ENCODE measurements around the gene CDIPT. TPM values are rescaled to one million over a fixed set of nuclear protein-coding genes. Genes with fewer than 3 reads are reported as not detected.
A peak's percentile ranks its signal among the peaks of the same experiment; 100 is the strongest.

CDIPT gene
- total and polyA plus RNA-seq, 2 of the 13 experiments (the other 11 are each of a cell fraction or from before 2014, with no cell fraction given): 54.9 to 97.5 TPM

- ChIA-PET POLR2A (interaction anchor here (1.7 kb wide), 2 partner anchors 25 to 49 kb away, joined by 7 to 20 read pairs; partner anchors contain the start of genes CDIPT and KIF22), CTCF (ENCODE audit: low intra/inter-chr PET ratio, low total read pairs) (no interaction called here)
- peaks cover 8% of the 10 kb centered on the region; the same call in 1 of the 2 replicates for H4K20me1 ChIP-seq (ENCODE audit: insufficient read depth, low read length)
- TF ChIP-seq ZSCAN22 (CRISPR knock-in tag; IDR thresholded peaks at IDR 0.05) (no peak), PAXIP1 (CRISPR knock-in tag; conservative IDR thresholded peaks at IDR 0.05) (no peak), ZBTB7B (CRISPR knock-in tag; IDR thresholded peaks at IDR 0.05) (no peak), ZNF207 (IDR thresholded peaks at IDR 0.05; ENCODE audit: borderline replicate concordance) (no peak), ZNF335 (CRISPR knock-in tag; IDR thresholded peaks at IDR 0.05) (no peak), ETV5 (CRISPR knock-in tag; IDR thresholded peaks at IDR 0.05; ENCODE audit: borderline replicate concordance) (no peak), FOXK2 (IDR thresholded peaks at IDR 0.05) (no peak), HNF4G (IDR thresholded peaks at IDR 0.05; ENCODE audit: borderline replicate concordance, low read depth, low read length) (no peak), HNF4G (CRISPR knock-in tag; IDR thresholded peaks at IDR 0.05; ENCODE audit: borderline replicate concordance, low read depth) (no peak), THAP8 (CRISPR knock-in tag; IDR thresholded peaks at IDR 0.05; ENCODE audit: borderline replicate concordance) (no peak), JARID2 (CRISPR knock-in tag; IDR thresholded peaks at IDR 0.05; ENCODE audit: insufficient replicate concordance) (no peak), ZNF558 (CRISPR knock-in tag; IDR thresholded peaks at IDR 0.05; ENCODE audit: borderline replicate concordance) (no peak), KAT8 (CRISPR knock-in tag; IDR thresholded peaks at IDR 0.05) (no peak), CTCF (CRISPR knock-in tag; IDR thresholded peaks at IDR 0.05) (no peak), SIX1 (CRISPR knock-in tag; IDR thresholded peaks at IDR 0.05; ENCODE audit: borderline replicate concordance) (no peak)
- in situ Hi-C loops (cut with HindIII; ENCODE audit: extremely low pct_ligation_motif_present, low pct_unique_long_range_greater_than_20kb): loop anchor here (25.0 kb wide), 1 partner anchor 848 kb away; the partner anchor contains the start of genes FBRS and PRR14
- no peak overlapping the region for H3K4me3 ChIP-seq (replicated peaks in 1 of 3; ENCODE audit: insufficient read depth in 1 of 3, low read depth in 2 of 3, low read length in 3 of 3)
- H3K4me2 ChIP-seq (ENCODE audit: low read depth, low read length): 0 out of 2 replicates have a peak overlapping the region, but pooled peaks have one; percentile 95
- H3K9ac ChIP-seq (ENCODE audit: insufficient read depth, low read depth, low read length): no peak overlapping the region
- H3K9me3 ChIP-seq (ENCODE audit: low read length): no peaks in the 10 kb centered on the region
- H3K79me2 ChIP-seq (ENCODE audit: insufficient read depth, low read length): peaks cover 17% of the 10 kb centered on the region
- 89% methylated on average over 5 of the region's 5 CpGs for WGBS (ENCODE audit: low lambda C conversion rate)
- BruUV-seq (replicated peaks): no TSS peak
- peaks cover 80% of the 10 kb centered on the region for H3K4me1 ChIP-seq (ENCODE audit: insufficient read depth, low read length)
- H2AFZ ChIP-seq (ENCODE audit: low read length): no peak overlapping the region
- peaks cover 0 to 12% of the 10 kb centered on the region in 2 experiments; a peak in 2 of 5 replicates for H3K27me3 ChIP-seq (ENCODE audit: control insufficient read depth in 1 of 2, insufficient read depth in 2 of 2, low read length in 2 of 2)
- intact Hi-C loops (cut with micrococcal nuclease; ENCODE audit: unreplicated experiment): no loop called here
- peaks cover 1 to 21% of the 10 kb centered on the region in 2 experiments; a peak in 2 of 5 replicates for H3K36me3 ChIP-seq (replicated peaks in 1 of 2; ENCODE audit: control insufficient read depth in 1 of 2, insufficient read depth in 2 of 2, low read length in 2 of 2)
- no peak for ATAC-seq
- no peak for DNase-seq (ENCODE audit: low spot score)
- no peak overlapping the region for H3K27ac ChIP-seq (ENCODE audit: extremely low read length, insufficient read depth, low read length)
- no peak for FAIRE-seq
Measured at GRCh38 chr16:29814592-29814991, 48.4 kb downstream of the CDIPT start.
